DOHH2 (cell line): Measurements from ENCODE around the gene CPXM1.

Experiments
- H3F3A ChIP-seq: fragments of 200-600 bp; sonication (generic), shearing (Covaris generic); 2 replicates; pipeline ENCODE4 v1.6.0; 2016; ENCODE audit warnings: antibody characterized with exemption, mild to moderate bottlenecking; ENCODE audit not compliant: control insufficient read depth, insufficient read depth
- H3K27ac ChIP-seq: fragments of 200-600 bp; sonication (generic); 2 replicates; pipeline ENCODE4 v1.5.1; 2014; ENCODE audit warnings: low read depth, mild to moderate bottlenecking, low read length, moderate library complexity
- H3K27me3 ChIP-seq: fragments of 200-600 bp; sonication (generic); 2 replicates; pipeline ENCODE4 v1.6.1; 2014; ENCODE audit warnings: mild to moderate bottlenecking, low read length, mixed read lengths; ENCODE audit not compliant: control insufficient read depth
- H3K36me3 ChIP-seq: fragments of 200-600 bp; sonication (generic); 2 replicates; pipeline ENCODE4 v1.6.1; 2014; ENCODE audit warnings: mild to moderate bottlenecking, low read length, moderate library complexity, mixed read lengths; ENCODE audit not compliant: control insufficient read depth
- H3K4me1 ChIP-seq: fragments of 200-600 bp; sonication (generic); 2 replicates; pipeline ENCODE4 v1.6.1; 2014; ENCODE audit warnings: mild to moderate bottlenecking, low read length, mixed read lengths; ENCODE audit not compliant: control insufficient read depth
- H3K4me2 ChIP-seq: fragments of 200-600 bp; sonication (generic); 2 replicates; pipeline ENCODE4 v1.6.0; 2014; ENCODE audit warnings: mild to moderate bottlenecking, low read length, moderate library complexity
- H3K4me3 ChIP-seq: fragments of 200-600 bp; sonication (generic); 2 replicates; pipeline ENCODE4 v1.5.1; 2014; ENCODE audit warnings: mild to moderate bottlenecking, low read length, mixed read lengths
- H3K79me2 ChIP-seq: fragments of 200-600 bp; sonication (generic); 2 replicates; pipeline ENCODE4 v1.6.1; 2014; ENCODE audit warnings: mild to moderate bottlenecking, low read length, mixed read lengths; ENCODE audit not compliant: control insufficient read depth
- H3K9me2 ChIP-seq: fragments of 200-600 bp; sonication (generic); replicated peaks from 2 replicates; pipeline ENCODE4 v1.6.1; 2014; ENCODE audit warnings: mild to moderate bottlenecking, low read length, mixed read lengths; ENCODE audit not compliant: control insufficient read depth
- H3K9me3 ChIP-seq: fragments of 200-600 bp; sonication (generic); 2 replicates; pipeline ENCODE4 v1.6.1; 2014; ENCODE audit warnings: antibody characterized with exemption, low read length, mixed read lengths; ENCODE audit not compliant: control insufficient read depth, insufficient read depth
- H4K20me1 ChIP-seq: fragments of 200-600 bp; sonication (generic); 2 replicates; pipeline ENCODE4 v1.6.0; 2014; ENCODE audit warnings: low read depth, mild to moderate bottlenecking, antibody characterized with exemption, low read length, moderate library complexity; ENCODE audit not compliant: control insufficient read depth, insufficient read depth
- EZH2phosphoT487 ChIP-seq: fragments of 200-600 bp; sonication (generic); IDR thresholded peaks from 2 replicates; pipeline ENCODE4 v1.6.1; 2017; ENCODE audit warnings: borderline replicate concordance, mild to moderate bottlenecking, antibody characterized with exemption, low read length, moderate library complexity, mixed read lengths
- TF ChIP-seq, protein P1 (sequence below): fragments of 200-600 bp; sonication (generic); IDR thresholded peaks from one replicate; pipeline ENCODE4 v1.5.1; 2014; ENCODE audit warnings: antibody characterized with exemption, mild to moderate bottlenecking, low read depth, low read length; ENCODE audit not compliant: poor library complexity, severe bottlenecking

CPXM1 gene

DNA sequence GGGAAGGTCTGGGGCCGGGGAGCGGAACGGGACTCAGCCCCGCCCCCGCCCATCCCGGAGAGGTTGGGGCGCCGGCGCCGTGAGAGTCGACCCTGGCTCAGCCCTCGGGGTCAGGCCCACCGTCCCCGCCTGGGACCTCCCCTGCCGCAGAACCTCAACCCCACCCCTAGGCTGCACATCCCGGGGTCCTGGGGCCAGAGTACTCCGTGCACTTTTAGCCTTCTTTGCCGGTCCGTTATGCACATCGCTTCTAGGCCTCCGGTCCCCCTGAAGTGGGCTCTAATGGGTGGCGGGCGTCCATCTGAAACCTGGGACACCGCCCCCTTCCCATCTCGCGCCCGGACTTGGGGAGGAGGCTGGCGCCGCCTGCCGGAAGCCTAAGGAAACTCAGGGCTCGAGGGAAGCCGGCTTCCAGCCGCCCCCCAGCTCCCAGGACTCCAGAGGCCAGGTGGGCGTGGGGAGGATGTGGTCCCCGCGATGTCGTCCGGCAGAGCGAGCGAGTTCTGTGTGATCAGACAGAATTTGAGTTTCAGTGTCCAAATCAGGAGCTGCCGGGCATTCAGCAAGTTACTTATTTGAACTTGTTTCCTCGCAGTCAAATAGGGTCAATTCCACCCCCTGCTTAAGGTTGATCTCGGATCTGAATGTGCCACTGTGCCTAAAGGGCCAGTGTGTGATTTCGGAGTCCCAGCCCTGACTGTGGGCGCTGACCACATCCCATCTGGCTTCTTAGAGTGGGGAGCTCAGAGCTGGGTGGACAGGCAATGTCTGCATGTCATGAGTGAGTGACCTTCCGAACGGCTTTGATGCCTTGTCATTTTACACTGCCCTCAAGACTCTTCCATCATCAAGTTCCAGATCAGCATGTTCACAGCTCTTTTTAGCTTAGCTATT lies 47.6 kb downstream of the CPXM1 start:
- Histone ChIP-seq H3F3A (peaks cover 3% of the 10 kb centered on the region), H4K20me1 (no peaks in the 10 kb centered on the region), H3K27me3 (peaks cover 48% of the 10 kb centered on the region), H3K4me1 (peaks cover 7% of the 10 kb centered on the region), H3K4me3 (peak overlapping the region; percentile 40), H3K9me3 (no peaks in the 10 kb centered on the region), H3K9me2 (no peaks in the 10 kb centered on the region), H3K27ac (no peak overlapping the region), H3K79me2 (no peaks in the 10 kb centered on the region), H3K4me2 (peak overlapping the region; percentile 42), H3K36me3 (no peaks in the 10 kb centered on the region)
- TF ChIP-seq, protein P1, sequence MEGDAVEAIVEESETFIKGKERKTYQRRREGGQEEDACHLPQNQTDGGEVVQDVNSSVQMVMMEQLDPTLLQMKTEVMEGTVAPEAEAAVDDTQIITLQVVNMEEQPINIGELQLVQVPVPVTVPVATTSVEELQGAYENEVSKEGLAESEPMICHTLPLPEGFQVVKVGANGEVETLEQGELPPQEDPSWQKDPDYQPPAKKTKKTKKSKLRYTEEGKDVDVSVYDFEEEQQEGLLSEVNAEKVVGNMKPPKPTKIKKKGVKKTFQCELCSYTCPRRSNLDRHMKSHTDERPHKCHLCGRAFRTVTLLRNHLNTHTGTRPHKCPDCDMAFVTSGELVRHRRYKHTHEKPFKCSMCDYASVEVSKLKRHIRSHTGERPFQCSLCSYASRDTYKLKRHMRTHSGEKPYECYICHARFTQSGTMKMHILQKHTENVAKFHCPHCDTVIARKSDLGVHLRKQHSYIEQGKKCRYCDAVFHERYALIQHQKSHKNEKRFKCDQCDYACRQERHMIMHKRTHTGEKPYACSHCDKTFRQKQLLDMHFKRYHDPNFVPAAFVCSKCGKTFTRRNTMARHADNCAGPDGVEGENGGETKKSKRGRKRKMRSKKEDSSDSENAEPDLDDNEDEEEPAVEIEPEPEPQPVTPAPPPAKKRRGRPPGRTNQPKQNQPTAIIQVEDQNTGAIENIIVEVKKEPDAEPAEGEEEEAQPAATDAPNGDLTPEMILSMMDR = peak; percentile 74
- TF ChIP-seq EZH2phosphoT487 = no peak

DNA sequence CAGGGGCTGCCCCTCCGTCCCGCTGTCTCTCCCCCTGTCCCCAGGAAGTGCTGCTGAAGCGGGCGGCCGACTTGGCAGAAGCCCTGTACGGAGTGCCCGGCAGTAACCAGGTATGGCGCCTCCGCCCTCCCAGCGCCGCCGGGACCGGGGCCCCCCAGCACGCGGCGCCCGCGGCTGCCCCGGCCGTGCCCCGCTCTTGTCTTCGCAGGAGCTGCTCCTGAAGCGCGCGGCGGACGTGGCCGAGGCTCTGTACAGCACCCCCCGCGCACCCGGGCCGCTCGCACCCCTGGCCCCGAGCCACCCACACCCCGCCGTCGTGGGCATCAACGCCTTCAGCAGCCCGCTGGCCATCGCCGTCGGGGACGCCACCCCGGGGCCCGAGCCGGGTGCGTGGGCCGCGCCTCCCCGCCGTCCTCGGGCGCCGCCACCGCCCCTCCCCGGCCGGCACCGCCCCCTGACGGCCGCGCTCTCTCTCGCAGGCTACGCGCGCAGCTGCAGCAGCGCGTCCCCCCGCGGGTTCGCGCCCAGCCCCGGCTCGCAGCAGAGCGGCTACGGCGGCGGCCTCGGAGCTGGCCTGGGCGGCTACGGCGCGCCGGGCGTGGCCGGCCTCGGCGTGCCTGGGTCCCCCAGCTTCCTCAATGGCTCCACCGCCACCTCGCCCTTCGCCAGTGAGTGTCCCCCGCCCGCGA lies 48.4 kb downstream of the CPXM1 start:
- peaks cover 7% of the 10 kb centered on the region for H3K4me1 ChIP-seq
- peak overlapping the region; percentile 40 for H3K4me3 ChIP-seq
- TF ChIP-seq EZH2phosphoT487 = no peak
- TF ChIP-seq, protein P1 = no peak
- H3K36me3 ChIP-seq = no peaks in the 10 kb centered on the region
- H4K20me1 ChIP-seq = no peaks in the 10 kb centered on the region
- H3K27me3 ChIP-seq = peaks cover 48% of the 10 kb centered on the region
- peak overlapping the region; percentile 42 for H3K4me2 ChIP-seq
- H3K27ac ChIP-seq = no peak overlapping the region
- H3K79me2 ChIP-seq = no peaks in the 10 kb centered on the region
- no peaks in the 10 kb centered on the region for H3K9me2 ChIP-seq
- no peaks in the 10 kb centered on the region for H3K9me3 ChIP-seq
- peaks cover 3% of the 10 kb centered on the region for H3F3A ChIP-seq

DNA sequence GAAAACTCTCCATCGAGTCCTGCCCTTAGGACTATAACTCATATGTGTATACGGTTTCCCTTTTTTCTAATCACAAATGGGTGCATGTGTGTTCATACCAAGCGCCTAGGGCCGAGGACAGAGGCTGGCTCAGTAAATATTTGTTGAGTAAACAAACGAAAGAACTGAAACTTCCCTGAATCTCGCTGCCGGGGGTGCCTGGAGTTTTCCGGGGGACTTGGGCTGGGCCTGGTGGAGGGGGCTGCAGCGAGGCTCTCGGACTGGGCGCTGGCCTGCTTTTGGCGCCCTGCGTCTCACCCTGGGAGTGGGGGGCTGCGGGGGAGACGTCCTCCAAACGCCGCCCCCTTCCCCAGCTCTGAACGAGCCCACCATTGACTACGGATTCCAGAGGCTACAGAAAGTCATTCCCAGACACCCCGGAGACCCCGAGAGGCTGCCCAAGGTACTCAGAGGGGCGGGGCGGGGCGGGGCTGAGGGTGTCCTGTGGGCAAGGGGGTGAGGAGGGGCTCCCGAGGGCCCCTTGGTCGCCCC lies 49.0 kb downstream of the CPXM1 start:
- no peaks in the 10 kb centered on the region for H3K36me3 ChIP-seq
- no peak overlapping the region for H3K4me3 ChIP-seq
- no peak overlapping the region for H3K27ac ChIP-seq
- H3K4me1 ChIP-seq = peaks cover 7% of the 10 kb centered on the region
- H3K9me3 ChIP-seq = no peaks in the 10 kb centered on the region
- no peaks in the 10 kb centered on the region for H3K9me2 ChIP-seq
- no peaks in the 10 kb centered on the region for H3K79me2 ChIP-seq
- H3K27me3 ChIP-seq = peaks cover 48% of the 10 kb centered on the region
- H4K20me1 ChIP-seq = no peaks in the 10 kb centered on the region
- H3F3A ChIP-seq = peaks cover 3% of the 10 kb centered on the region
- H3K4me2 ChIP-seq = no peak overlapping the region
- TF ChIP-seq, protein P1 = no peak
- no peak for TF ChIP-seq EZH2phosphoT487
